Measurements from ENCODE around the gene PRKCH. TPM values are rescaled to one million over a fixed set of nuclear protein-coding genes. Genes with fewer than 3 reads are reported as not detected.

The PRKCH gene
- total RNA-seq, 1 experiment from 2014 or later = 170 TPM

GRCh38 chr14:61296151-61296550 is 25.2 kb upstream of the PRKCH start:
- Histone ChIP-seq H3K4me3 (ENCODE audit: low read length) (no peak overlapping the region), H2AFZ (ENCODE audit: low read length) (no peak overlapping the region), H3K27ac (ENCODE audit: low read length) (no peak overlapping the region), H3K4me2 (ENCODE audit: low read length) (no peak overlapping the region), H4K20me1 (ENCODE audit: low read length) (no peaks in the 10 kb centered on the region), H3K27me3 (ENCODE audit: low read length) (no peaks in the 10 kb centered on the region), H3K4me1 (ENCODE audit: insufficient read depth, low read length) (no peaks in the 10 kb centered on the region), H3K79me2 (ENCODE audit: low read length) (no peaks in the 10 kb centered on the region), H3K9ac (ENCODE audit: low read length) (no peak overlapping the region), H3K9me3 (ENCODE audit: low read length) (no peaks in the 10 kb centered on the region), H3K9me2 (replicated peaks; ENCODE audit: low read length) (no peaks in the 10 kb centered on the region), H3K36me3 (ENCODE audit: low read depth, low read length) (no peaks in the 10 kb centered on the region), H3F3A (ENCODE audit: low read length, unreplicated experiment) (no peaks in the 10 kb centered on the region)
- BruUV-seq (replicated peaks) = no TSS peak
- TF ChIP-seq EZH2phosphoT487 (IDR thresholded peaks at IDR 0.05; ENCODE audit: borderline replicate concordance, low read length) (no peak), CTCF (conservative IDR thresholded peaks at IDR 0.05; ENCODE audit: low read depth, low read length) (no peak), EZH2 (IDR thresholded peaks at IDR 0.05; ENCODE audit: low read length, unreplicated experiment) (no peak)
- ChIA-PET POLR2A (ENCODE audit: unreplicated experiment) (no interaction called here), CTCF (interaction anchor here (0.6 to 1.3 kb wide), 12 partner anchors 13 to 542 kb away, joined by 3 to 8 read pairs (median 4); no protein-coding TSS in a partner anchor)
- intact Hi-C loops (cut with micrococcal nuclease) = loop anchor here (5.0 to 10.0 kb wide), 4 partner anchors 141 to 829 kb away; no protein-coding TSS in a partner anchor
- no peak for ATAC-seq
- no peak for DNase-seq

- CTCF ChIA-PET = interaction anchor here (0.6 to 1.3 kb wide), 10 partner anchors 25 to 541 kb away, joined by 3 to 6 read pairs (median 3); no protein-coding TSS in a partner anchor
- H3F3A ChIP-seq (ENCODE audit: low read length, unreplicated experiment) = no peaks in the 10 kb centered on the region
- DNase-seq (peak; percentile 87), ATAC-seq (peak; percentile 84)
- H3K27me3 ChIP-seq (ENCODE audit: low read length) = no peaks in the 10 kb centered on the region
- no peak overlapping the region for H3K4me2 ChIP-seq (ENCODE audit: low read length)
- TF ChIP-seq EZH2phosphoT487 (IDR thresholded peaks at IDR 0.05; ENCODE audit: borderline replicate concordance, low read length) (no peak), EZH2 (IDR thresholded peaks at IDR 0.05; ENCODE audit: low read length, unreplicated experiment) (no peak), CTCF (conservative IDR thresholded peaks at IDR 0.05; ENCODE audit: low read depth, low read length) (peak; percentile 96)
- no peaks in the 10 kb centered on the region for H3K4me1 ChIP-seq (ENCODE audit: insufficient read depth, low read length)
- no peaks in the 10 kb centered on the region for H4K20me1 ChIP-seq (ENCODE audit: low read length)
- intact Hi-C loops (cut with micrococcal nuclease) = loop anchor here (1.0 to 10.0 kb wide), 8 partner anchors 24 to 828 kb away; partner anchors contain the start of gene PRKCH
- POLR2A ChIA-PET (ENCODE audit: unreplicated experiment) = interaction anchor here (0.7 kb wide), 1 partner anchor 10 kb away, joined by 3 read pairs; no protein-coding TSS in a partner anchor
- no peak overlapping the region for H2AFZ ChIP-seq (ENCODE audit: low read length)
- BruUV-seq (replicated peaks) = no TSS peak
- H3K4me3 ChIP-seq (ENCODE audit: low read length) = no peak overlapping the region
- no peaks in the 10 kb centered on the region for H3K9me2 ChIP-seq (replicated peaks; ENCODE audit: low read length)
- no peak overlapping the region for H3K9ac ChIP-seq (ENCODE audit: low read length)
- H3K27ac ChIP-seq (ENCODE audit: low read length) = no peak overlapping the region
- no peaks in the 10 kb centered on the region for H3K79me2 ChIP-seq (ENCODE audit: low read length)
- no peaks in the 10 kb centered on the region for H3K9me3 ChIP-seq (ENCODE audit: low read length)
- no peaks in the 10 kb centered on the region for H3K36me3 ChIP-seq (ENCODE audit: low read depth, low read length)
Measured at GRCh38 chr14:61296719-61297502, 24.5 kb upstream of the PRKCH start.

- H3K27ac ChIP-seq (ENCODE audit: low read length) = no peak overlapping the region
- H3K79me2 ChIP-seq (ENCODE audit: low read length) = no peaks in the 10 kb centered on the region
- ATAC-seq (no peak), DNase-seq (no peak)
- no TSS peak for BruUV-seq (replicated peaks)
- no peaks in the 10 kb centered on the region for H3F3A ChIP-seq (ENCODE audit: low read length, unreplicated experiment)
- CTCF ChIA-PET = no interaction called here
- no peaks in the 10 kb centered on the region for H3K4me1 ChIP-seq (ENCODE audit: insufficient read depth, low read length)
- no peaks in the 10 kb centered on the region for H3K36me3 ChIP-seq (ENCODE audit: low read depth, low read length)
- POLR2A ChIA-PET (ENCODE audit: unreplicated experiment) = no interaction called here
- no peaks in the 10 kb centered on the region for H4K20me1 ChIP-seq (ENCODE audit: low read length)
- TF ChIP-seq EZH2 (IDR thresholded peaks at IDR 0.05; ENCODE audit: low read length, unreplicated experiment) = no peak
- TF ChIP-seq CTCF (conservative IDR thresholded peaks at IDR 0.05; ENCODE audit: low read depth, low read length) = no peak
- no peak for TF ChIP-seq EZH2phosphoT487 (IDR thresholded peaks at IDR 0.05; ENCODE audit: borderline replicate concordance, low read length)
- intact Hi-C loops (cut with micrococcal nuclease) = loop anchor here (1.0 to 10.0 kb wide), 8 partner anchors 24 to 827 kb away; partner anchors contain the start of gene PRKCH
- no peak overlapping the region for H3K4me3 ChIP-seq (ENCODE audit: low read length)
- no peaks in the 10 kb centered on the region for H3K9me2 ChIP-seq (replicated peaks; ENCODE audit: low read length)
- no peaks in the 10 kb centered on the region for H3K27me3 ChIP-seq (ENCODE audit: low read length)
- no peak overlapping the region for H3K4me2 ChIP-seq (ENCODE audit: low read length)
- H2AFZ ChIP-seq (ENCODE audit: low read length) = no peak overlapping the region
- no peaks in the 10 kb centered on the region for H3K9me3 ChIP-seq (ENCODE audit: low read length)
- no peak overlapping the region for H3K9ac ChIP-seq (ENCODE audit: low read length)
Measured at GRCh38 chr14:61297581-61297980, 23.8 kb upstream of the PRKCH start.
